Measurements from ENCODE around the gene BICDL2. TPM values are rescaled to one million over a fixed set of nuclear protein-coding genes. Genes with fewer than 3 reads are reported as not detected.
"Not testable (repeated sequence)": the region's sequence is repeated elsewhere in the genome, so short reads cannot be mapped to it uniquely, and the experiment has no call there.

Gene BICDL2
- total RNA-seq, 1 donor from 2014 or later, result not detected

DNA sequence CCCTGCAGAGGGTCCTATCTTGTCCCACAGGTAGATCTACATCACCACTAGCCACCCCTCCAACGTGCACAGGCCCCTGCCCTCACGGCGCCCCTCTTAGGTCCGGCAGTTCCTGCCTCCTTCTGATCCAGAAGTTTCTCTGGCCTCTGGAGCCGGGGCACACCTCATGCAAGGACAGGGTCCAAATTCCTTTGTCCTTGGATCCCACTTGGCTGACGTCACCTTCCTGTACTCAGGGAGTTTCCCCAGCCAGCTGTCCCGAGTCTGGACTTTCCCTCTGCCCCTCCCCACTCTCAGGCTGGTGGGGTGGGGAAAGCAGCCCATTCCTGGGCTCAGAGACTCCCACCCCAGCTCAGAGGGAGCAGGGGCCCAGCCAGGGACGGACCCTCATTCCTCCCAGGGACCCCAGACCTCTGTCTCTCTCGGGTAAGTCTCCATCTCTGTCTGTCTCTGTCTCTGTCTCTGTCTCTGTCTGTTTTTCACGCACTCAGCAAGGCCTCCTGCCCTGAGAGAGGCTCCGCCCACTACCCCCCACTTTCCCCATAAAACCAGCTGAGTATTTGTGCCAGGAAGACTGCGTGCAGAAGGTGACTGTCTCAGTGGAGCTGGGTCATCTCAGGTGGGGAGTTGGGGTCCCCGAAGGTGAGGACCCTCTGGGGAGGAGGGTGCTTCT lies 28.5 kb upstream of the BICDL2 start, which contains the start of gene IL32:
TSS of gene IL32 (plus strand) at position 572 of the 673 bp plus-strand sequence. CDS start 172 bp downstream, outside the sequence.
- DNase-seq (ENCODE audit: low read depth), result peak; percentile 94

DNA sequence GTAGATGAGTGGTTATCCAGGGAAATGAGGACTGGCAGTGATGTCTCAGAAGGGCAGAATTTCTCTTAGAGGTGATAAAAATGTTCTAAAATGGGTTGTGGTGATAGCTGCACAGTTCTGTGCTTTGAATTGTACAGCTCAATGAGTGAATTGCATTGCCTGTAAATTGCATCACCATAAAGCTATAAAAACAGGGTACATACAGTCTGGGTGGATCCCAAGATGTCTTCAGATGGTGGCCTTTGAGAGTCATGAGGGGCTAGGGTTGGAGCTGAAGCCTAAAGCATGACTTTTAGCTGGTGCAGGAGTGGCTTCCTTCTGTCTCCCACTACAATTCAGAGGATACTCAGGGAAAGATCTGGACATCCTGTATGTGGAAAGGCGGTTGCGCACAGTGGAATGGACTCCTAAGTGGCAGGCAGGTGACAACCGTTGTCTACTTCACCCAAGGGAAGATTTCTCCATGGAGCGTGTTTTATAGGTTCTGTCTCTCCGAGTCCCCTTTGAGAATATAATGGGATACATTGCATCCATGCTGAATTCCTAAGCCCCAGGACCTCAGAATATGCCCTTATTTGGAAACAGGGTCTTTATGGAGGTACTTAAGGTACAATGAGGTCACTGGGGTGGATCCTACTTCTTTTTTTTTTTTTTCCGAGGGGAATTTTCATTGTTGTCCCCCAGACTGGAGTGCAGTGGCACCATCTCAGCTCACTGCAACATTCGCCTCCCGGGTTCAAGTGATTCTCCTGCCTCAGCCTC lies 27.1 kb upstream of the BICDL2 start:
- no peak for DNase-seq (ENCODE audit: low read depth)

GRCh38 chr16:3062553-3062952 lies 25.8 kb upstream of the BICDL2 start:
- DNase-seq (ENCODE audit: low read depth), result no peak

DNA sequence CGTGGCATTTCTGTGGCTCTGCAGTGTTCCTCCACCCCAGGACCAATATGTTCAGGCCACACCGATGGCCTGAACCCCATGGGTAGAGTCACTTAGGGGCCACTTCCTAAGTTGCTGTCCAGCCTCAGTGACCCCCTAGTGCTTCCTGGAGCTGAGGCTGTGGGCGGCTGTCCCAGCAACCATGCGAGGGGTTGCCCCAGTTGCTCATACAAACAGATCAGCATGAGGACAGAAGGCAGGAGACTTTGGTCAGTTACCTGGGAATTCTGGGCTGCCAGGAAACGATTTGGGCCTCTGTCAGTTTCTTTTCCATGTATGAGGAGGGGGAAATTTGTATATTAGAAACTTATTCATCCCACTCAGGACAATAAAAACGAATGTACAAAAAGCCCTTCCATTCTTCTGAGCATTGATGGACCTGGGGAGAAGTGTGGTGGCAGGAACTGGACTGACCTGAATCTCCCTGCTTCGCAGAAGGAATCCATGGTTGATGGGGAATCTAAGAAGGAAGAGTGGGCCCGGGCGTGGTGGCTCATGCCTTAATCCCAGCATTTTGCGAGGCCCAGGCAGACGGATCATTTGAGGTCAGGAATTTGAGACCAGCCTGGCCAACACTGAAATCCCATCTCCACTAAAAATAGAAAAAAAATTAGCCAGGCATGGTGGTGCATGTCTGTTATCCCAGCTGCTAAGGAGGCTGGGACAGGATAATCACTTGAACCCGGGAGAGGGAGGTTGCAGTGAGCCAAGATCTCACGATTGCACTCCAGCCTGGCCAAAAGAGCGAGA lies 23.8 kb upstream of the BICDL2 start:
- DNase-seq (ENCODE audit: low read depth), result peak; percentile 90

GRCh38 chr16:3059723-3060242 lies 23.0 kb upstream of the BICDL2 start:
- no peak for DNase-seq (ENCODE audit: low read depth)

- peak; percentile 95 for DNase-seq (ENCODE audit: low read depth)
These were observed 22.4 kb upstream of the BICDL2 start for GRCh38 chr16:3059041-3059722.

DNA sequence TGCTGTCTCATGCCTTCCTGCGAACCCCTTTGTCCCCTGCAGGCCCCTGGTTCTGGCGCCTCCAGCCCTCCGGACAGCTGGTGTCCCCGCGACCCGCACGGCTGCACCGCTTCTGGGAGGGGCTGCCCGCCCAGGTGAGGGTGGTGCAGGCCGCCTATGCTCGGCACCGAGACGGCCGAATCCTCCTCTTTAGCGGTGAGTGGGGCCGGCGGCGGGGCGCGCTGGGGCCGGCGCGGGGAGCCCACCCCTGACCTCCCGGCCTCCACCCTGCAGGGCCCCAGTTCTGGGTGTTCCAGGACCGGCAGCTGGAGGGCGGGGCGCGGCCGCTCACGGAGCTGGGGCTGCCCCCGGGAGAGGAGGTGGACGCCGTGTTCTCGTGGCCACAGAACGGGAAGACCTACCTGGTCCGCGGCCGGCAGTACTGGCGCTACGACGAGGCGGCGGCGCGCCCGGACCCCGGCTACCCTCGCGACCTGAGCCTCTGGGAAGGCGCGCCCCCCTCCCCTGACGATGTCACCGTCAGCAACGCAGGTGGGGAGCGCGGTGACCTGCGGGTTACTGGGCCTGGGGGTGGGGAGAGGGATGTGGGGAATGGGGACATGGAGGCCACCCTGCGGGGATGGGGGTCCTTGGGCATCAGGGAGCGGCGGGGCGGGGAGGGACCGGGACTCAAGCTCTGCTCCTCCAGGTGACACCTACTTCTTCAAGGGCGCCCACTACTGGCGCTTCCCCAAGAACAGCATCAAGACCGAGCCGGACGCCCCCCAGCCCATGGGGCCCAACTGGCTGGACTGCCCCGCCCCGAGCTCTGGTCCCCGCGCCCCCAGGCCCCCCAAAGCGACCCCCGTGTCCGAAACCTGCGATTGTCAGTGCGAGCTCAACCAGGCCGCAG lies 21.6 kb upstream of the BICDL2 start:
- DNase-seq (ENCODE audit: low read depth), result peak; percentile 47

- no peak for DNase-seq (ENCODE audit: low read depth)
These were observed 20.7 kb upstream of the BICDL2 start for GRCh38 chr16:3057181-3058138.

DNA sequence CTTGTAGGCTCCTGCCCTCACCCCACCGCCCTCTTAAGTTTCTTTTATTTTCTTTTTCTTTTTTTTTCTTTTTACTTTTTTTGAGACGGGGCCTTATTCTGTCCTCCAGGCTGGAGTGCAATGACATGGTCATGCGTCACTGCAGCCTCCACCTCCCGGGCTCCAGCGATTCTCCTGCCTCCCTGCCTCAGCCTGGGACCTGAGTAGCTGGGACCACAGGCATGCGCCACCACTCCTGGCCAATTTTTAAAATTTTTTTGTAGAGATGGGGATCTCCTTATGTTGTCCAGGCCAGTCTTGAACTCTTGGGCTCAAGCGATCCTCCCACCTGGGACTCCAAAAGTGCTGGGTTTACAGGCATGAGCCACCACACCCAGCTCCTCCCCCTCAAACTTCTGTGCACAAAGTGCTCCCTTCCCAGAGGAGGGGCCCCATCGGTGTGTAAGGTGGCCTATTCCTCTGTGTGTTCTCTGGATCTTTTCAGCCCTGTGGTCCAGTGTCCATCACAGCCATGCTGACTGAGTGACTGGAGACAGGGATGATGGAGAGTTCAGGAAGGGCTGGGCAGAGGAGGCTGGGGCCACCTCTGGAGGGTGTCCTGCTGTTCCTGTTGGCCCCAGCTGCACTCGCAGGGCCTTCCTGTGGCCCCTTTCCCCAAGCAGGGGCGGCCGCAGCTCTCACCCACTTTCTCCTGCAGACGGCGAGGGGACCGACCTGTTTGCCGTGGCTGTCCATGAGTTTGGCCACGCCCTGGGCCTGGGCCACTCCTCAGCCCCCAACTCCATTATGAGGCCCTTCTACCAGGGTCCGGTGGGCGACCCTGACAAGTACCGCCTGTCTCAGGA lies 19.8 kb upstream of the BICDL2 start:
- no peak for DNase-seq (ENCODE audit: low read depth)

DNA sequence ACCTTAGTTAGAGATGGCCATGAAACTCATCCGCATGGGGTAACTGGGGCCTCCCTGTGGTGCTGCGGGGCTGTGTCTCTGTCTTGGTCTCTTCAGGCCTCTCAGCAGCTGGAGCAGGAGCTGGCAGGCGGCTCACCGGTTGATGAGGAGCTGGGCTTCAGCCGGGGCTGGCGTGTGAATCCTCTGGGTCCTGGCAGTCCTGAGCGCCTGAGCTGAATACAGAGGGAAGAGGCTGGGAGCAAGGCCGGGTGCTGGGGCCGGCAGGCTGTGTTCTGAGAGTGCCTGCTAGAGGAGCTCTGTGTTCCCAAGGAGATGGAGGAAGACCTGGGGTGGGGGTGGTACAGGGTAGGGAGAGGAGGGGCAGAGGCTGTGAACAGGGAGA lies 19.0 kb upstream of the BICDL2 start:
- DNase-seq (ENCODE audit: low read depth), result not testable (repeated sequence)

DNA sequence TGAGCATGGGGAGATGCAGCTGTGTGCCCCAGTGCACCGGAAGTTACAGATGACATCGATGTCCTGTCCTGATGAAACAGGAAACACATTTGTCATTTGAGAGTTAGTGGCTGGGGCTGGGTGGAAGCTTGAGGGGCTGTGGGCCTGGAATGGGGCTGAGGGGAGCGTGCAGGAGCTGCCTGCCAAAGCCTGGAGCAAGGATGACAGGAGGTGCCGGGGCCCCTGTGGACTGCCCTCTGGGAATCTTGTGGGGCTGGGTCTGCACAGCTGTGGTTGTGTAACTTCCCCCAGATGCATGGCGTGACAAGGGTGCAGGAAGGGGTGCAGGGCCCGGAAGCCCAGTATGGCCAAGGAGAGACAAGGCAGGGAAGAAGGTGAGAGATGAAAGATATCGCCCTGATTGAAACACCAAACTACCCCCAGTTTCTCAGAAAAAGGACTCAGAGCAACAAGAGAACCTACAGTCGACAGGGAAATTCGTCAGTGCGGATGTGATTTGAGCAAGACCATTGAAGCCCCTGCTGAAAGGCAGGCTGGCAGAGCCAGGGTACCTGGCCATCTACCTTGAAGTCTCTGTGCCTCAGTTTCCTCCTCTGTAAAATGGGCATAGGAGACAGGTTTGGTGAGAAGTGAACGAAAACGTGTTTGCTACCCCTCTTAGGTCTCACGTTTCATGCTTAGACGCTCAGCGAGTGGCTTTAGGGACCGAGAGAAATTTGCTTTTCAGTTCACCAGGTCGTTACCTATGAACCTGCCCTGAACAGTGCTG lies 18.4 kb upstream of the BICDL2 start:
- DNase-seq (ENCODE audit: low read depth), result no peak

GRCh38 chr16:3053330-3053710 lies 16.6 kb upstream of the BICDL2 start:
- not testable (repeated sequence) for DNase-seq (ENCODE audit: low read depth)

DNA sequence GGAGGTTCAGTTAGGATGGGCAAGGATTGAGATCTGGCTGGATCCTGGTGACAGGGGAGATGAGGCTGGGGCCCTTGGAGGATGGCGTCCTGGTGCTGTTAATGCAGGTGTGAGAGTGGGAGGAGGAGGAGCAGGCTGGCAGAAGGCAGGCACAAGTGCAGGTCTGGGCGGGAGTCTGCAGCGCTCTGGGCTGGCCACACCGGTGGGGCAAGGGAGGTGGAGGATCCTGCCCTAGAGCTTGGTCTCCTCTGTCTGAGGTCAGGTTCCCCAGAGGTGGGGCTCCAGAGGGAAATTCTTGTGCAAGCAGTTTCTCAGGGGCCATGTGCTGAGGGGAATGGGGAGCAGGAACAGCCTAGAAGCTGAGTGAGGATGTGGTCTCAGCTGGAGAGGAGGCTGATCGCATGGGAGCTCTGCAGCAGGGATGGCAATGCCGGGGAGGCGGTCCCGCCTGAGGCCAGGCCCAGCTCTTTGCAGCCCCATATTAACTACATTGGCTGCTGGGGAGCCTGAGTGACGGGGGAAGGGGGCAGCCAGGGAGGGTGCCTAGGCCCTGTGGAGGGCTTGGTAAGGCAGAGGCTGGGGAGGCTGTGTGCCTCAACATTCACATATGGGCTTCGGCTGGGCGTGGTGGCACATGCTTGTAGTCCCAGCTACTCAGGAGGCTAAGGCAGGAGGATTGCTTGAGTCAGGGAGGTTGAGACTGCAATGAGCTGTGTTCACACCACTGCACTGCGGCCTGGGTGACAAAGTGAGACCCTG lies 16.0 kb upstream of the BICDL2 start:
- not testable (repeated sequence) for DNase-seq (ENCODE audit: low read depth)

DNA sequence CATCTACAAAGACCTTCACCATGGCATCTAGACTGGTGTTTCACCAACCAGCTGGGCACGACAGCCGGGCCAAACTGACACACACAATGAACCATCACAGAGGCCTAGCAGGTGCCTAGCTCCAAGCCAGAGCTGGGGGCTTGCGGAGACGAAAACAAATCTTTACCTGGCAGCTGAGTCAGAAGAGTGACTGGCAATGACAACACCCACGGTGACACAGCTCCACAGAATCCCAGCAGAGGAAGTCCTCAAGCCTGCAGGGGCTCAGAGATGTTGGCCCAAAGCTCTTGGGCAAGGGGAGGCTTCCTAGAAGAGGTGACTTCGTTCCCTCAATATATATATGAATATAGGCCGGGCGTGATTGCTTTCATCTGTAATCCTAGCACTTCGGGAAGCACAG lies 14.8 kb upstream of the BICDL2 start:
- no peak for DNase-seq (ENCODE audit: low read depth)

- DNase-seq (ENCODE audit: low read depth), result no peak
These were observed 14.3 kb upstream of the BICDL2 start for GRCh38 chr16:3051009-3051408.

- no peak for DNase-seq (ENCODE audit: low read depth)
These were observed 13.7 kb upstream of the BICDL2 start for GRCh38 chr16:3050487-3050886.

All from myocyte (in vitro differentiated cells).